HEK293T (cell line): Measurements from ENCODE around the gene ANKRD34A.

ENCODE experiments used
- CTCF ChIA-PET: fragments of 350-600 bp; formaldehyde crosslinking; extraction: SDS; loops from one replicate; lab custom pipeline; 2021; ENCODE audit warnings: antibody characterized with exemption, inconsistent platforms; lab: Yijun Ruan, JAX
- POLR2A ChIA-PET: fragments of 350-600 bp; formaldehyde crosslinking; extraction: SDS; loops from one replicate; lab custom pipeline; 2020; ENCODE audit warnings: antibody characterized with exemption, inconsistent platforms; lab: Yijun Ruan, JAX
- DNase-seq: peaks from one replicate; pipeline ENCODE4 v3.0.0; 2012; ENCODE audit warnings: mixed read lengths; ENCODE audit errors: extremely low spot score
- ARNT ChIP-seq: fragments of 450-650 bp; IDR thresholded peaks from 2 replicates; pipeline ENCODE4 v1.6.1; 2017; ENCODE audit warnings: mild to moderate bottlenecking
- BHLHE40 ChIP-seq: fragments of 450-650 bp; IDR thresholded peaks from 2 replicates; pipeline ENCODE4 v1.6.1; 2016; ENCODE audit warnings: mild to moderate bottlenecking, moderate library complexity, borderline replicate concordance
- ELF4 ChIP-seq: fragments of 450-650 bp; IDR thresholded peaks from 2 replicates; pipeline ENCODE4 v1.6.1; 2017; ENCODE audit warnings: antibody characterized with exemption
- FOXA1 ChIP-seq: fragments of 450-650 bp; IDR thresholded peaks from 2 replicates; pipeline ENCODE4 v1.6.1; 2016; ENCODE audit warnings: mild to moderate bottlenecking
- FOXK2 ChIP-seq: fragments of 450-650 bp; IDR thresholded peaks from 2 replicates; pipeline ENCODE4 v1.6.1; 2016; ENCODE audit warnings: mild to moderate bottlenecking
- FOXM1 ChIP-seq: fragments of 450-650 bp; IDR thresholded peaks from 2 replicates; pipeline ENCODE4 v1.6.1; 2017; ENCODE audit warnings: mild to moderate bottlenecking, borderline replicate concordance
- HDGF ChIP-seq: fragments of 450-650 bp; IDR thresholded peaks from 2 replicates; pipeline ENCODE4 v1.6.1; 2017; ENCODE audit warnings: antibody characterized with exemption, borderline replicate concordance
- L3MBTL2 ChIP-seq: fragments of 450-650 bp; conservative IDR thresholded peaks from 2 replicates; pipeline ENCODE4 v1.6.1; 2016; ENCODE audit warnings: mild to moderate bottlenecking
- LEF1 ChIP-seq: fragments of 450-650 bp; IDR thresholded peaks from 2 replicates; pipeline ENCODE4 v1.6.1; 2017; ENCODE audit warnings: mild to moderate bottlenecking, borderline replicate concordance
- PKNOX1 ChIP-seq: fragments of 450-650 bp; IDR thresholded peaks from 2 replicates; pipeline ENCODE4 v1.6.1; 2016
- SP1 ChIP-seq: fragments of 450-650 bp; IDR thresholded peaks from 2 replicates; pipeline ENCODE4 v1.6.1; 2017
- SUZ12 ChIP-seq: fragments of 450-650 bp; IDR thresholded peaks from 2 replicates; pipeline ENCODE4 v1.6.1; 2016; ENCODE audit warnings: mild to moderate bottlenecking
- TARDBP ChIP-seq: fragments of 450-650 bp; IDR thresholded peaks from 2 replicates; pipeline ENCODE4 v1.6.1; 2016
- ZNF384 ChIP-seq: fragments of 450-650 bp; IDR thresholded peaks from 2 replicates; pipeline ENCODE4 v1.6.1; 2016

The ANKRD34A gene

DNA sequence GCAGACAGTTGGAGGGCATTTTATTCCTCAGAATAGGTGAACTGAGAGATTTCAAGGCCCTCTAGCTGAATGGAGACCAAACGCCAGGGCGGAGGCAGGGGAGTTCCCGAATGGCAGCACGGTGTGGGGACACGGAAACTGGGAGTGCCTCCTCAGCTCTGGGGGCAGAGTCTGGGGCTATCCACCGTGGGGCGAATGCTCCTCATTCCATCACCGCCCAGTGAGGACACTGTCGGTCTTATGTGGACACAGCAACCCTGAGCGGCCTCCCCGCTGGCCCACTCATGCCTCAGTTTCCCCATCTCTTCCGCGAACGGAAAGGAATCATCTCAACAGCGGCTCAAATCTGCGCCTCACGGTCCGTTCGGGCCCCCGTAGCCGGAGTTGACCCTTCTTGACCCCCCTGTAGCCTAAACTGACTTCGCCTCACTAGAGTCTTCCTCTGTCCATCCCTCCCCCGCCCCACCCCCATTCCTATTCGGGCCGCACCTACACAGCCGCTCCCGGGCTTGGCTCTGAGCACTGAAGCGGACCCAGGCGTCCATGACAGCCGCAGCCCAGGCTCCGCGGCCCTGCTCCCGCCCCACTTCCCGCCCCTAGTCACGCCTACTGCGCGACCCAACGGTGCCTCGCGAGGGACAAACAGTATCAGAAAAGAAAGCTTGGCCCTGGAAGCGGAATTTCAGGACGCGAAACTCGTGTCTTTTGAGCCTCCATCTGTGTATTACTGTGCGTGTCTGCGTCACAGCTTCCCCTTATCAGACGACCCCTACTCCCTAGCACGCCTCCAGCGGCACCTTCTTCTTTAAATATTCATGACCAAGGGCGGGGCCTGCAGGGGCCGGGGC, 46.0 kb downstream of the ANKRD34A start, which contains the start of gene PEX11B:
Gene PEX11B, minus strand, starts transcription at position 574 of the 848 bp plus-strand sequence. Its CDS starts 29 bp downstream, at position 545.
- peak; percentile 89 for DNase-seq
- ChIA-PET CTCF (interaction anchor here (0.9 to 1.0 kb wide), 2 partner anchors 9 to 15 kb away, joined by 3 to 4 read pairs; partner anchors contain the start of gene ITGA10), POLR2A (interaction anchor here (0.6 to 4.0 kb wide), 11 partner anchors 10 to 119 kb away, joined by 3 to 42 read pairs (median 8); partner anchors contain the start of genes ANKRD34A, ITGA10, LIX1L and NUDT17)
- TF ChIP-seq SP1 (peak; percentile 43; the same call in 1 of the 2 replicates), L3MBTL2 (peak; percentile 19; the same call in 1 of the 2 replicates), FOXA1 (no peak), ELF4 (no peak), ARNT (peak; percentile 20; the same call in 1 of the 2 replicates), LEF1 (no peak)

DNA sequence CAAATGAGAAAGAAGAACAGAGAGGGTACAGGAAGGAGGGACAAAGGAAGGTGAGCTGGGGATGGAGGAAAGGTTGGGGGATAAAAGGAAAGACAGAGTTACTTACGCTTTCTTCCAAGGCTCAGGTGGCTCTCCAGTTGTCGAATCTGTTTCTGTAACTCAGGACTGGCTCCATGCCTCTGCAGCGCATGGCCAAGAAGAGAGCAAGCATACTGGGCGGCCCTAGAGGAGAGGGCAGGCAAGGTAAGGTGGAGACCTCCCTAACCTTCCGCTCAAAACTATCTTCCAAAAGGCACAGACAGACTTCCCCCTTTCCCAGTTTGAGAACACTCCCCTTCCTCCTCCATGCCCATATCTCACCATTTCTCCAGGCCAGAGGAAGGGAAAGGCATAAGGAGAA, 46.8 kb downstream of the ANKRD34A start:
- DNase-seq: no peak
- ChIA-PET POLR2A (interaction anchor here (1.1 to 4.0 kb wide), 3 partner anchors 11 to 72 kb away, joined by 3 to 42 read pairs (median 19); partner anchors contain the start of genes ANKRD34A, NUDT17, POLR3GL and RBM8A), CTCF (interaction anchor here (1.7 kb wide), 1 partner anchor 26 kb away, joined by 4 read pairs; no protein-coding TSS in a partner anchor)
- no peak for TF ChIP-seq PKNOX1
- no peak for TF ChIP-seq L3MBTL2
- TF ChIP-seq FOXM1: no peak
- TF ChIP-seq ARNT: no peak
- TF ChIP-seq HDGF: no peak
- TF ChIP-seq ELF4: no peak
- no peak for TF ChIP-seq SUZ12
- TF ChIP-seq ZNF384: no peak
- TF ChIP-seq FOXK2: no peak
- TF ChIP-seq FOXA1: no peak
- no peak for TF ChIP-seq TARDBP
- TF ChIP-seq SP1: no peak

GRCh38 chr1:145916745-145917144, 47.6 kb downstream of the ANKRD34A start:
- ChIA-PET POLR2A (interaction anchor here (1.0 to 4.0 kb wide), 2 partner anchors 12 to 25 kb away, joined by 3 to 42 read pairs; partner anchors contain the start of gene RBM8A), CTCF (interaction anchor here (1.7 kb wide), 1 partner anchor 25 kb away, joined by 4 read pairs; no protein-coding TSS in a partner anchor)
- TF ChIP-seq FOXK2 (no peak), LEF1 (no peak), FOXM1 (no peak), PKNOX1 (no peak), SUZ12 (no peak), BHLHE40 (no peak), ELF4 (no peak), TARDBP (no peak), L3MBTL2 (no peak)
- DNase-seq: no peak

GRCh38 chr1:145912128-145912641, 52.2 kb downstream of the ANKRD34A start:
- TF ChIP-seq PKNOX1: no peak
- POLR2A ChIA-PET: interaction anchor here (2.0 kb wide), 1 partner anchor 20 kb away, joined by 8 read pairs; no protein-coding TSS in a partner anchor
- DNase-seq: no peak
- CTCF ChIA-PET: no interaction called here
